Urinary bladder (tissue), 4 donors: ENCODE data around the gene CDV3. TPM values are rescaled to one million over a fixed set of nuclear protein-coding genes. Genes with fewer than 3 reads are reported as not detected.
"Not testable (repeated sequence)": the region's sequence is repeated elsewhere in the genome, so short reads cannot be mapped to it uniquely, and the experiment has no call there.

Experiments
- DNase-seq: peaks from one replicate; pipeline ENCODE4 v3.0.0-alpha.2; 2015; ENCODE audit errors: extremely low spot score
- H3K27ac ChIP-seq: one replicate; pipeline ENCODE4 v1.5.1; 2013; ENCODE audit warnings: low read depth, mild to moderate bottlenecking, moderate library complexity
- H3K36me3 ChIP-seq: one replicate; pipeline ENCODE4 v1.6.1; 2013; ENCODE audit warnings: mild to moderate bottlenecking, moderate library complexity; ENCODE audit not compliant: insufficient read depth
- H3K4me1 ChIP-seq: one replicate; pipeline ENCODE4 v1.6.1; 2013; ENCODE audit warnings: mild to moderate bottlenecking, moderate library complexity; ENCODE audit not compliant: insufficient read depth
- H3K4me3 ChIP-seq: one replicate; pipeline ENCODE4 v1.5.1; 2013; ENCODE audit warnings: low read depth, low read length
- WGBS: extraction: QIAGEN DNeasy Blood & Tissue Kit; methylation state at CpG from one replicate; pipeline ENCODE4 v1.1.7; 2013; 5-methylcytosine and 5-hydroxymethylcytosine counted together
- polyA plus RNA-seq: library from polyadenylated mRNA; stranded (reverse); fragments of 200-250 nt; gene quantifications from one replicate; pipeline ENCODE4 v1.2.3, GENCODE V29; 2013
- total RNA-seq: library from RNA; depleted of rRNA; stranded (reverse); fragments of >200 nt; gene quantifications from one replicate; pipeline ENCODE4 v1.2.3, GENCODE V29; 2014
- donor health status: healthy with polysubstance abuse.
- donor health status: healthy.

The CDV3 gene
- total and polyA plus RNA-seq, 2 donors = 71.0 to 108 TPM

DNA sequence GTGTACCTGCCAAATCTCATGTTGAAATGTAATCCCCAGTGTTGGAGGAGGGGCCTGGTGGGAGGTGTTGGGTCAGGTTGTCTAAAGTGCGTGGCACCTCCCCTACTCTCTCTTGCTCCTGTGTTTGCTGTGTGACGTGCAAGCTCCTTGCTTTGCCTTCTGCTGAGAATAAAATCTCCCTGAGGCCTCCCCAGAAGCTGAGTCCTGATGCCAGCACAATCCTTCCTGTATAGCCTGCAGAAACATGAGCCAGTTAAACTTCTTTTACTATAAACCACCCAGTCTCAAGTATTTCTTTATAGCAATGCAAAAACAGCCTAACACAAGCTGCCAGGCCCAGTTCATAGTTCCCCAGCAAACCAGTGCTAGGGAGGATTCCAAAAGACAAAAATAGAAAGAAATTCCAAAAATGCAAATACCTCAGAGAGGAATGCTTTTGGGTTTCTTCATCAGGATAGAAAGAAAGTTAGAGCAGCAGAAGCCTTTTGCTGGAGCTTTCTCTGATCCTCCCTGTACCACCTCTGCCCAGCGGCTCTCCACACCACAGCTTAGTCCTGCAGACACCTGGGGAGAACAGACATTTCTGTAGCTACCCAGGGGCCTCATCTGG lies 25.9 kb upstream of the CDV3 start:
- 58% methylated on average over 3 of the region's 3 CpGs for WGBS
- no peak overlapping the region for H3K4me3 ChIP-seq
- DNase-seq = no peak

DNA sequence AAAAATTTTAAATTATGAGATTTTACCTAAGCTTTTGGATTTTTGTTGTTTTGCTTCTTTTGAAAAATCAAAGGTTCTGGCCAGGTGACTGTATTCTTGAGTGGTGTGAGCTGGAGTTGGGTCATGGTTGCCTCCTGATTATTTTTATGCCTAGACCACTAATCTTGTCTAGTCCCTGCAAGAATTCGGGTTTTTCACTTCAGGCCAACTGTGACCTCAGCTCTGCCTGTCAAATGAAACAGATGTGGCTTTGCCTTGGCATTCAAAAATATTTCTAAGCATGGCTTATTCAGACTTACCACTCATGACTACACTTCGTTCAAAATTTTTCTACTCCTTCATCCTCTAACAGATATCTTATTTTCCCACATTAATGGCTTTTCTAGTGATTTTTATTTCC lies 25.4 kb upstream of the CDV3 start:
- H3K36me3 ChIP-seq = no peaks in the 10 kb centered on the region
- no peak overlapping the region for H3K27ac ChIP-seq
- WGBS = 26% methylated on average over 2 of the region's 2 CpGs
- H3K4me1 ChIP-seq = no peaks in the 10 kb centered on the region
- DNase-seq = no peak
- H3K4me3 ChIP-seq = no peak overlapping the region

More for the DNA sequence above, 25.9 kb upstream of the CDV3 start:
- Histone ChIP-seq H3K36me3 (no peaks in the 10 kb centered on the region), H3K27ac (no peak overlapping the region), H3K4me1 (no peaks in the 10 kb centered on the region)

DNA sequence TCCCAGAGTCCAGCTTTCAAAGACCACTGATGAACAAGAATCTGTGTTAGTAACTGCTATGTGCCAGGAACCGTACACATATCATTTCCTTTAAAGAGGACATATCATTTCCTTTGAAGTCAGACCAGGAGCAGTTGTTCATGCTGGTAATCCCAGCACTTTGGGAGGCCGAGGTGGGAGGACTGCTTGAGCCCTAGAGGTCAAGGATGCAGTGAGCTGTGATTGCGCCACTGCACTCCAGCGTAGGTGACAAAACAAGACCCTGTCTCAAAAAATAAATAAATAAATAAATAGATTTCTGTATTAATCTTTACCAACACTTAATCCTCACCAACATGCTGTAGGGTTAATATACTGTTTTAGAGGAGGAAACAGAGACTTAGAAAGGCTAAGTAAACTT lies 23.9 kb upstream of the CDV3 start:
- no peak overlapping the region for H3K27ac ChIP-seq
- no peaks in the 10 kb centered on the region for H3K4me1 ChIP-seq
- H3K36me3 ChIP-seq = no peaks in the 10 kb centered on the region
- WGBS = 91% methylated on average over 4 of the region's 4 CpGs
- DNase-seq = no peak
- no peak overlapping the region for H3K4me3 ChIP-seq

DNA sequence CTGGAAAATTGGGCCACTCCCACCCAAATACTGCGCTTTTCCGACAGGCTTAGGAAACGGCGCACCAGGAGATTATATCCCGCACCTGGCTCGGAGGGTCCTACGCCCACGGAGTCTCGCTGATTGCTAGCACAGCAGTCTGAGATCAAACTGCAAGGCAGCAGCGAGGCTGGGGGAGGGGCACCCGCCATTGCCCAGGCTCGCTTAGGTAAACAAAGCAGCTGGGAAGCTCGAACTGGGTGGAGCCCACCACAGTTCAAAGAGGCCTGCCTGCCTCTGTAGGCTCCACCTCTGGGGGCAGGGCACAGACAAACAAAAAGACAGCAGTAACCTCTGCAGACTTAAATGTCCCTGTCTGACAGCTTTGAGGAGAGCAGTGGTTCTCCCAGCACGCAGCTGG lies 21.9 kb upstream of the CDV3 start:
- not testable (repeated sequence) for H3K4me1 ChIP-seq, H3K27ac ChIP-seq, H3K36me3 ChIP-seq, H3K4me3 ChIP-seq, DNase-seq
- WGBS = 89% methylated on average over 8 of the region's 14 CpGs

DNA sequence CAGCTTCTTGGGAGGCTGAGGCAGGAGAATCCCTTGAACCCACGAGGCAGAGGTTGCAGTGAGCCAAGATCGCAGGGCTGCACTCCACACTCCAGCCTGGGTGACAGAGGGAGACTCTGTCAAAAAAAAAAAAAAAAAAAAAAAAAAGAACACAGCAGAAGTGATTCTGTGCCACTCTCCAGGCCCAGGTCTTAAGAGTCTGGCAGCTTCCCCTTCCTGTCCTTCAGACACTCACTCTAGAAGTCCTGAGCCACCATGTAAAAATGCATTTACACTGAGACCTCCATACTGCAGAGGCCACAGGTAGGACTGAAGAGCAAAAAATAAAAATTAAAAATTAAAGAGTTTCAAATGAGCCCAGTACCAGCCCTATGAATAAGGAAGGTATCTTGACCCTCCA lies 11.8 kb upstream of the CDV3 start:
- H3K36me3 ChIP-seq = no peaks in the 10 kb centered on the region
- no peaks in the 10 kb centered on the region for H3K4me1 ChIP-seq
- no peak overlapping the region for H3K27ac ChIP-seq
- no peak overlapping the region for H3K4me3 ChIP-seq
- DNase-seq = no peak
- 93% methylated on average over 2 of the region's 2 CpGs for WGBS

DNA sequence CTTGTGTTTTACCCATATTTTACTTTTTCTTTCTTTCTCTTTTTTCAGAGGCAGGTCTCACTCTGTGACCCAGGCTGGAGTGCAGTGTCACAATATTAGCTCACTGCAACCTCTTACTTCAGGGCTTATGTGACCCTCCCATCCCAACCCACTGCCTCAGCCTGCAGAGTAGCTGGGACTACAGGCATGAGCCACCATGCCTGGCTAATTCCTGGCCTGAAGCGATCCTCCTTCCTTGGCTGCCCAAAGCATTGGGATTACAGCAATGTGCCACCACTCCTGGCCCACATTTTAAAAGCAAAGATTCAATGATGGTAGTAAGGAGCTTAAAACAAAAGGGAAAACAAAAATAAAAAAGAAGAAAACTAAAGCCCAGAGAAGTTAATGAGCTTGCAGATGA lies 11.1 kb upstream of the CDV3 start:
- no peak for DNase-seq
- WGBS = 96% methylated on average over 1 of the region's 1 CpG
- H3K36me3 ChIP-seq = no peaks in the 10 kb centered on the region
- H3K4me3 ChIP-seq = no peak overlapping the region
- no peaks in the 10 kb centered on the region for H3K4me1 ChIP-seq
- H3K27ac ChIP-seq = no peak overlapping the region

DNA sequence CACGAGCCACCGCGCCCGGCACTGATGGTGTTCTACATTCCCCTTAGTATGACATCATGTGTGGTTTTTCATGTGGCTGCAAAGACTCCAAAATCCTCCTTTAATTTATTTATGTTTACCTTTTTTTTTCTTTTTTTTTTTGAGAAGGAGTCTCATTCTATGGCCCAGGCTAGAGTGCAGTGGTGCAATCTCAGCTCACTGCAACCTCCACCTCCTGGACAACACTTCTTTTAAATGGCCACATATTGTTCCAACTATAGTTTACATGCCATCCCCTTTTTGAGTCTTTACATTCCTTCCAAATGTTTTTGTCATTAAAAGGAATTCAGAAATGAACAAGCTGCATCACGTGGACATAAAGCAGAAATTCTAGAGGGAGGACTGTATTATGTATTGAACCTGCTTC lies 10.3 kb upstream of the CDV3 start:
- Histone ChIP-seq H3K36me3 (no peaks in the 10 kb centered on the region), H3K4me1 (no peaks in the 10 kb centered on the region), H3K4me3 (no peak overlapping the region), H3K27ac (no peak overlapping the region)
- 37% methylated on average over 5 of the region's 5 CpGs for WGBS
- no peak for DNase-seq

DNA sequence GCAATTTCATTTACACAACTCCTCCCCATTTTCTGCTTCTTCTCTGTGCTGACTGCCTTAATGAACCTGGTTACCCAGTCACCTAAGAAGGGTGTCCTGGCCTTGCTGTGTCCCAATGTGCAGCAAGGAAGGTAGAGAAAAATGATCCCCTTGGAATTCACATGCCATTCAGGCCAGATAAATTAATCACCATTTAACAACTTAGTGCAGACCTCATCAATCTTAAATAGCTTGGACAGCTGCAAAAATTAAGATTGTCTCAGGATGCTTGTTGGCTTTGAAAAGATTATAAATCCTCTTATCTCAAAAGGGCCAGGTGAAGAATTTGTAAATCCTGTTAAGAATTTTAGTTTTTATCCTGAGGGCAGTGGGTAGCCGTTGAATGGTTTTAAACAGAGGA lies 9.7 kb upstream of the CDV3 start:
- no peaks in the 10 kb centered on the region for H3K36me3 ChIP-seq
- H3K4me3 ChIP-seq = no peak overlapping the region
- DNase-seq = no peak
- H3K27ac ChIP-seq = no peak overlapping the region
- WGBS = 68% methylated on average over 1 of the region's 1 CpG
- no peaks in the 10 kb centered on the region for H3K4me1 ChIP-seq

DNA sequence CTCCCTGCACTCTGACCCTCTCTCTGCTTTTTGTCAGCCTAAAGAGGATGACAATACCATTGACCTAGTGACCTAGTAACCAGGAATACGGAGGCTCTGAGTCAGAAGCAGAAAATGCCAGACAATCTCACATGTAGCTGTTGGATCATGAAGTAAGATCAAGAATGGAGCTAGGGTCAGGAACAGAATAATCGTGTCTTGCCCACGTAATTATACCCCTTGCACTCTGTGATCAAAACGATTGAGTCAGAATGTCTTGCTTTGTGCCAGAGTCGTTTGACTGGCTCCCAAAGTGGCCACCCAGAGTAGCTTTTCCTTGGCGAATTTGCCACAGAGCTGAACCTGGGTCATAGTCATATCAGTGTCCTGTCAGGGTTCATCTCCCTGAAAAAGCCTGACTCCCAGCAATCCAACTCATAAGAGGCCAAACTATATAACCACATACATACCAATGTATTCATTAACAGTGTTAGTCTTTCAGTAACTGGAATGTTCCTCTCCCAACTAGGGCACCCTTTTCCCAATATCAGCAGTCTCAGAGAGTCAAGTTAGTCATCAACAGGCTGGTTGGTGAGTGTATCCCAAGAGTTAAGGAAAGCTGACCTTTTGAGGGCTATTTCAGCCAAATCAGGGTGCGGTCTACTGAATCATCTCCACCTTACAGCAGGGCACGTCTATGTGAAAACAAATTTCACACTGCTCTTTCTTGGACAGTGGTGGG lies 5.0 kb upstream of the CDV3 start:
- 67% methylated on average over 8 of the region's 8 CpGs for WGBS
- Histone ChIP-seq H3K27ac (no peak overlapping the region), H3K4me3 (no peak overlapping the region), H3K36me3 (no peaks in the 10 kb centered on the region), H3K4me1 (no peaks in the 10 kb centered on the region)
- DNase-seq = no peak

DNA sequence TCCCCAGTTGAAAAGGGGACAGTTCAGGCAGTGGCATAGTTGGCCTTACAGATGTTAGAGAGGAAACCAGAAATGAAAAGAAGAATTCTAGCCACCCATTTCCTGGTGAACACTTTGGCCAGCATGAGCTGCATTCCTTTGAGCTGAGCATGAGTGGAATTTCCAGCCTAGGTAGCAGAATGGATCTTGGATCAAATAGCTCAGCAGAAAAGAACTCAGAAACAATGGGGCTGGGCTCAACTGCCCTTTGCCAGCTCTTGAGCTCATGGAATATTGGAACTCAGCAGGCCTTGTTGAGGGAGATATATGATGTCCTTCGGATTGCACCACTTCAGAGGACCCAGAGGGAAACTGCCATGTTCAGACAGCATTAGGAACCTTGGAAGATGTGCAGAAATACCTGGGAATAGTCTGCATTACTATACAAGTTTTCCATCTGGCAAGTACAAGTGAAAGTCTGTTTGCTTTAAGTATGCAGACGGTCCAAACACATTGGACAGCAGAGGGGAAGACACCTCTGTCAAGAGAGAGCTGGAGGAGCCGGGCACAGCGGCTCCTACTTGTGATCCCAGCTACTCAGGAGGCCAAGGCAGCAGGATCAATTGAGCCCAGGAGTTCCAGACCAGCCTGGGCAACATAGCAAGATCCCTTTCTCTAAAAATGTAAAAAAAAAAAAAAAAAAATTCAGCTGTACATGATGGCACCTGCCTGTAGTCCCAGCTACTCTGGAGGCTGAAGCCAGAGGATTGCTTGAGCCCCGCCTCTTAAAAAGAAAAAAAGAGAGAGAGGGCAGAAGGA lies 3.1 kb upstream of the CDV3 start:
- H3K27ac ChIP-seq = no peak overlapping the region
- DNase-seq = no peak
- H3K4me1 ChIP-seq = no peaks in the 10 kb centered on the region
- WGBS = 78% methylated on average over 5 of the region's 5 CpGs
- H3K36me3 ChIP-seq = no peaks in the 10 kb centered on the region
- H3K4me3 ChIP-seq = no peak overlapping the region

DNA sequence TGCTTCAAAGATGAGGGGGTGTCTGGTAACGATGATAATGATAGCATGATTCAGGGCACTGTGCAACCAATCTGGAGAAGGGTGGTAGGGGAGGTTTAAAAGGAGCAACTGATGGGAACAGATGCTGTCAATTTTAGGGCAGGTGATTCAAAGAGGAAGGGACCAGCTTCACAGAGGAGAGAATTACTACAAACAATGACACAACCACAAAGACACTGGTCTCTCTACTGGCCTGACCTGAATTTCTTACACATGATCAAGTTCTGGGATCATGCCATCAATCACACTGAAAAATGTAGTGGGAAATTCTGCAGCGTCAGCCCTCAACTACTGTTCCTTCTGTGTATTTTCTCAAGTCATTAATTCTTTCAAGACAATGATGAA lies 2.6 kb upstream of the CDV3 start:
- Histone ChIP-seq H3K36me3 (no peaks in the 10 kb centered on the region), H3K4me3 (no peak overlapping the region), H3K4me1 (no peaks in the 10 kb centered on the region), H3K27ac (no peak overlapping the region)
- DNase-seq = no peak
- WGBS = 87% methylated on average over 2 of the region's 2 CpGs

DNA sequence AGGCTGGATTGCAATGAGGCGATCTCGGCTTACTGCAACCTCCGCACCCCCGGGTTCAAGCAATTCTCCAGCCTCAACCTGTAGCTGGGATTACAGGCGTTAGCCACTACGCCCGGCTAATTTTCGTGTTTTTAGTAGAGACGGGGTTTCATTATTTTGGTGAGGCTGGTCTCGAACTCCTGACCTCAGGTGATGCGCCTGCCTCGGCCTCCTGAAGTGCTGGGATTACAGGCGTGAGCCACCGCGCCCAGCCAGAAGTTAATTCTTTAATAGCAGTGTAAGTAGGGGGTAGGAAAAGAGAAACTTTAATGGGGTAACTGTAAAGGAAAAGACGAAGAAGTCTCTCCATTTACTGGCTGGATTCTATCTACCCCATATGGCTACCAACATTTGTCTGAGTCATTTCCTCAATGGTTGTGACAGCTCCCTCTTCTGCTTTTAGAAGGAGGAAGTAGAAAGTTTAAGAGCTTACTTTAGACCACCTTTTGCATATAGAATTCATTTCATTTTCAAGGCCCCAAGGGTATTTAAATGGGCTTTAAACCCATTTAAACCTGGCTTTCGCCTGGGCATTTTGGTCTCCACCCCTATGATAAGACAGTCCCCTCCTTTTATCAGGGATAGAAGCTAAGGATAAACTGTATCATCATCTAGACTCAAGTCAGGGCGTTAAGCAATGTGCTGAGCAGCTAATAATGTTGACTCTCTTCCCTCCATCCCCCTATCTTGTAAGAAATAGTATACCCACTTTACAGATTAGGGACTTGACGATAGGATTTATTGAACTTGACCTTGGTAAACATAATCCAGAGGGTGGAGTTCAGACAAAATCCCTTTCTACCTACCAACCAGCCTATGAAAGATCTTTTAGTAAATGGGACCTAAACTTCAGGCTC lies 1.1 kb upstream of the CDV3 start:
- Histone ChIP-seq H3K4me3 (peak overlapping the region; percentile 19), H3K36me3 (no peaks in the 10 kb centered on the region), H3K4me1 (no peaks in the 10 kb centered on the region), H3K27ac (peak overlapping the region; percentile 80)
- DNase-seq = no peak
- WGBS = 83% methylated on average over 19 of the region's 19 CpGs

DNA sequence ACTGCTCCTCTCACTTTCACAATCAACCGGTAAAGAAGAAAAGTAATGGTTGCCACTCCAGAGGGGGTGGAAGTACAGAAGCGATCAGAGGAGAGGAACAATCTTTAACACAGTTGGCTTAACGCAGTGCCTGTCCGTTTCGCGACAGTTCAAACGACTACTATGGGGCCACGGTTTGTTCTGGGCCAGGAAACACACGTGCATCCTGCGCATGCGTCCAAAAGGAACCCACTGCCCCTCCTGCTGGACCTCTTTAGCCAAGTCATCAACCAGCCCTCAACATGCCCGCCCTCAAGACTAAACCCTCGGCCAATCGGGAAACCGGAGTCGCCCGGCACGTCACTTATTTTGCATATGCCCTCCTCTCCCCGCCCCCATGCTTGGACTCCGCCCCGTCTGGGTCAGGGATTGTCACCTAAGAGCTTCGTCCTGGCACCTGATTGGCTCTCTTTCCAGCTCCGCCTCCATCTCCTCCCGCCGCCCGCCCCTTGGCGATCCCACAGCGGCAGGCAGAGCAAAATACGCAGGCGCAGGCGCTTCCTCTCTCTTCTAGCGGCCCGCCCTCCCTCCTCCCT lies 345 bp upstream of the CDV3 start:
- H3K4me3 ChIP-seq = peak overlapping the region; percentile 98
- WGBS = under 1% methylated on average over 33 of the region's 33 CpGs
- H3K27ac ChIP-seq = peak overlapping the region; percentile 80
- DNase-seq = peak; percentile 100
- peaks cover 2% of the 10 kb centered on the region for H3K4me1 ChIP-seq
- H3K36me3 ChIP-seq = peaks cover 2% of the 10 kb centered on the region
